Neutrophil (primary cell): ENCODE data around the gene GPRIN3.
"Not testable (repeated sequence)": the region's sequence is repeated elsewhere in the genome, so short reads cannot be mapped to it uniquely, and the experiment has no call there.

Source experiments
- H3K27ac ChIP-seq: fragments of 200-600 bp; sonication (generic); 2 replicates; pipeline ENCODE4 v1.5.1; 2016; ENCODE audit warnings: mild to moderate bottlenecking, moderate library complexity
- H3K27me3 ChIP-seq: fragments of 200-600 bp; sonication (generic); 2 replicates; pipeline ENCODE4 v1.6.0; 2016; ENCODE audit warnings: mild to moderate bottlenecking
- H3K36me3 ChIP-seq: fragments of 200-600 bp; sonication (generic); 2 replicates; pipeline ENCODE4 v1.5.1; 2017
- H3K4me1 ChIP-seq, 2 experiments: fragments of 200-600 bp in 1 of 2; sonication (generic) in 1 of 2; 1 replicate in 1 of 2; 2 replicates in 1 of 2; pipeline versions ENCODE4 v1.5.1 to v1.6.1; 2013 to 2016; ENCODE audit warnings: low read depth in 1 of 2, low read length in 1 of 2, mild to moderate bottlenecking in 1 of 2, moderate library complexity in 1 of 2; ENCODE audit not compliant: control insufficient read depth in 1 of 2, insufficient read depth in 1 of 2
- H3K4me3 ChIP-seq, 2 experiments: fragments of 200-600 bp in 1 of 2; sonication (generic) in 1 of 2; 1 replicate in 1 of 2; 2 replicates in 1 of 2; pipeline ENCODE4 v1.5.1; 2013 to 2016; ENCODE audit warnings: low read depth in 1 of 2, low read length in 1 of 2, mild to moderate bottlenecking in 1 of 2, moderate library complexity in 1 of 2
- H3K9me3 ChIP-seq: fragments of 200-600 bp; sonication (generic); 2 replicates; pipeline ENCODE4 v1.5.1; 2016
- CTCF ChIP-seq: fragments of 200-600 bp; sonication (generic); IDR thresholded peaks from 2 replicates; pipeline ENCODE4 v1.5.1; 2016; ENCODE audit warnings: antibody characterized with exemption

The GPRIN3 gene

GRCh38 chr4:89213382-89213701 is 94.3 kb downstream of the GPRIN3 start:
- no peaks in the 10 kb centered on the region for H3K27me3 ChIP-seq
- H3K4me1 ChIP-seq: no peaks in the 10 kb centered on the region
- no peak for TF ChIP-seq CTCF
- H3K4me3 ChIP-seq: no peak overlapping the region
- H3K27ac ChIP-seq: no peak overlapping the region
- H3K36me3 ChIP-seq: no peaks in the 10 kb centered on the region
- no peaks in the 10 kb centered on the region for H3K9me3 ChIP-seq

GRCh38 chr4:89212666-89213381 is 94.8 kb downstream of the GPRIN3 start:
- H3K4me3 ChIP-seq: no peak overlapping the region
- no peaks in the 10 kb centered on the region for H3K9me3 ChIP-seq
- no peaks in the 10 kb centered on the region for H3K4me1 ChIP-seq
- H3K27ac ChIP-seq: no peak overlapping the region
- H3K36me3 ChIP-seq: no peaks in the 10 kb centered on the region
- no peaks in the 10 kb centered on the region for H3K27me3 ChIP-seq
- TF ChIP-seq CTCF: no peak

- H3K27ac ChIP-seq: no peak overlapping the region
- H3K36me3 ChIP-seq: no peaks in the 10 kb centered on the region
- no peaks in the 10 kb centered on the region for H3K9me3 ChIP-seq
- no peak overlapping the region for H3K4me3 ChIP-seq
- no peak for TF ChIP-seq CTCF
- H3K4me1 ChIP-seq: no peaks in the 10 kb centered on the region
- no peaks in the 10 kb centered on the region for H3K27me3 ChIP-seq
Measured at GRCh38 chr4:89204624-89205023, 103.0 kb downstream of the GPRIN3 start.

- Histone ChIP-seq H3K36me3 (no peaks in the 10 kb centered on the region), H3K27me3 (no peaks in the 10 kb centered on the region), H3K27ac (no peak overlapping the region), H3K4me3 (no peak overlapping the region), H3K9me3 (no peaks in the 10 kb centered on the region), H3K4me1 (no peaks in the 10 kb centered on the region)
- no peak for TF ChIP-seq CTCF
Measured at GRCh38 chr4:89203902-89204301, 103.7 kb downstream of the GPRIN3 start.

GRCh38 chr4:89199394-89199793 is 108.2 kb downstream of the GPRIN3 start:
- H3K36me3 ChIP-seq, H3K4me3 ChIP-seq, H3K27ac ChIP-seq, H3K27me3 ChIP-seq, H3K9me3 ChIP-seq, H3K4me1 ChIP-seq: not testable (repeated sequence)

- no peak for TF ChIP-seq CTCF
- Histone ChIP-seq H3K4me1 (no peaks in the 10 kb centered on the region), H3K27ac (no peak overlapping the region), H3K27me3 (peaks cover 5% of the 10 kb centered on the region), H3K4me3 (no peak overlapping the region), H3K9me3 (no peaks in the 10 kb centered on the region), H3K36me3 (no peaks in the 10 kb centered on the region)
Measured at GRCh38 chr4:89197920-89198319, 109.7 kb downstream of the GPRIN3 start.
